HG03571 (cell line): ENCODE measurements around the gene MAGI1.

ENCODE experiments used
- ATAC-seq: cut with Tn5 transposase; IDR thresholded peaks from one replicate; pipeline ENCODE4 v1.9.1; 2021; ENCODE audit not compliant: unreplicated experiment

MAGI1 gene

GRCh38 chr3:65352951-65353350, 685.8 kb downstream of the MAGI1 start:
- no peak for ATAC-seq

GRCh38 chr3:65351753-65352152, 687.0 kb downstream of the MAGI1 start:
- ATAC-seq, result no peak

GRCh38 chr3:65350801-65351476, 687.8 kb downstream of the MAGI1 start:
- ATAC-seq, result no peak

- ATAC-seq, result no peak
These were observed 690.2 kb downstream of the MAGI1 start for GRCh38 chr3:65348398-65348995.

GRCh38 chr3:65347166-65347565, 691.6 kb downstream of the MAGI1 start:
- ATAC-seq, result no peak

- ATAC-seq, result no peak
These were observed 693.9 kb downstream of the MAGI1 start for GRCh38 chr3:65344846-65345245.

- ATAC-seq, result no peak
These were observed 694.3 kb downstream of the MAGI1 start for GRCh38 chr3:65344444-65344843.

- no peak for ATAC-seq
These were observed 695.0 kb downstream of the MAGI1 start for GRCh38 chr3:65343736-65344135.

GRCh38 chr3:65343026-65343425, 695.7 kb downstream of the MAGI1 start:
- ATAC-seq, result no peak

GRCh38 chr3:65342084-65342683, 696.5 kb downstream of the MAGI1 start:
- no peak for ATAC-seq

- no peak for ATAC-seq
These were observed 699.5 kb downstream of the MAGI1 start for GRCh38 chr3:65339192-65339740.

- ATAC-seq, result no peak
These were observed 700.1 kb downstream of the MAGI1 start for GRCh38 chr3:65338571-65338970.

- no peak for ATAC-seq
These were observed 703.1 kb downstream of the MAGI1 start for GRCh38 chr3:65335587-65335986.

GRCh38 chr3:65334045-65334665, 704.6 kb downstream of the MAGI1 start:
- no peak for ATAC-seq

GRCh38 chr3:65331730-65332129, 707.0 kb downstream of the MAGI1 start:
- no peak for ATAC-seq

GRCh38 chr3:65330072-65330471, 708.6 kb downstream of the MAGI1 start:
- no peak for ATAC-seq

- ATAC-seq, result no peak
These were observed 710.6 kb downstream of the MAGI1 start for GRCh38 chr3:65328148-65328547.

GRCh38 chr3:65326574-65326973, 712.1 kb downstream of the MAGI1 start:
- ATAC-seq, result no peak

GRCh38 chr3:65322910-65323309, 715.8 kb downstream of the MAGI1 start:
- no peak for ATAC-seq

GRCh38 chr3:65318231-65318630, 720.5 kb downstream of the MAGI1 start:
- no peak for ATAC-seq

- ATAC-seq, result no peak
These were observed 723.8 kb downstream of the MAGI1 start for GRCh38 chr3:65314916-65315315.

- ATAC-seq, result no peak
These were observed 724.4 kb downstream of the MAGI1 start for GRCh38 chr3:65314269-65314668.
